BLaER1 (cell line): ENCODE data around the gene ARHGEF10L.
A peak's percentile ranks its signal among the peaks of the same experiment; 100 is the strongest.

Source experiments
- H3K27ac ChIP-seq: shearing (Covaris generic); formaldehyde crosslinking; 2 replicates; pipeline ENCODE4 v1.8.1; 2022
- H3K27me3 ChIP-seq: shearing (Covaris generic); formaldehyde crosslinking; 2 replicates; pipeline ENCODE4 v1.8.1; 2022
- H3K36me3 ChIP-seq: shearing (Covaris generic); formaldehyde crosslinking; 2 replicates; pipeline ENCODE4 v1.8.1; 2022
- H3K4me1 ChIP-seq: shearing (Covaris generic); formaldehyde crosslinking; 2 replicates; pipeline ENCODE4 v1.8.1; 2022
- H3K4me2 ChIP-seq: shearing (Covaris generic); formaldehyde crosslinking; 2 replicates; pipeline ENCODE4 v1.8.1; 2022
- H3K4me3 ChIP-seq: shearing (Covaris generic); formaldehyde crosslinking; 2 replicates; pipeline ENCODE4 v1.8.1; 2022
- H3K9ac ChIP-seq: shearing (Covaris generic); formaldehyde crosslinking; 2 replicates; pipeline ENCODE4 v1.8.1; 2022
- H3K9me3 ChIP-seq: shearing (Covaris generic); formaldehyde crosslinking; 2 replicates; pipeline ENCODE4 v1.8.1; 2022
- H4K20me1 ChIP-seq: shearing (Covaris generic); formaldehyde crosslinking; 2 replicates; pipeline ENCODE4 v1.8.1; 2022
- Cebpa-rat ChIP-seq: shearing (Covaris generic); IDR thresholded peaks from 2 replicates; pipeline ENCODE4 v1.8.1; 2022

Gene ARHGEF10L

DNA sequence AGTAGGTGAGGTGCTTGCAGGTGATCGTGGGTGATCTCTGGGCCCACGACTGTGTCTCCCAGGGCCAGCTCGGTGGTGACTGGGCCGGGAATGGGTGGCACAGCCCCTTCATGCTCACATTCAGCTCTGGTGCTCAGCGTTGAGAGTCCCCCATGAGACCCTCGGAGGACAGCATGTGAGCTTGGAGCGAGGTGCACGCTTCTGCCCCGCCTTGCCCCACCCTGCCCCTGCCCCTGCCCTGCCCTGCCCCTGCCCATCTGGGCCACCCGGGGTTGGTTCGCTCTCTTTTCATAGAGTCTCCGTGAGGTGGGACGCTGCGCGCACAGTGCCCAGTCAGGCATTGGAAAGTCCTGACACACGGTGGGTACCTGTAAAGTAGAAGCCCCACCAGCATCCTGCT lies 140.4 kb downstream of the ARHGEF10L start:
- peaks cover 87% of the 10 kb centered on the region for H3K4me1 ChIP-seq
- H3K9me3 ChIP-seq: no peaks in the 10 kb centered on the region
- H3K27me3 ChIP-seq: no peaks in the 10 kb centered on the region
- H3K4me2 ChIP-seq: no peak overlapping the region
- H4K20me1 ChIP-seq: peaks cover 11% of the 10 kb centered on the region; the same call in 1 of the 2 replicates
- TF ChIP-seq Cebpa-rat: no peak
- no peak overlapping the region for H3K9ac ChIP-seq
- H3K4me3 ChIP-seq: no peak overlapping the region
- H3K27ac ChIP-seq: no peak overlapping the region
- peaks cover 8% of the 10 kb centered on the region; the same call in 1 of the 2 replicates for H3K36me3 ChIP-seq

DNA sequence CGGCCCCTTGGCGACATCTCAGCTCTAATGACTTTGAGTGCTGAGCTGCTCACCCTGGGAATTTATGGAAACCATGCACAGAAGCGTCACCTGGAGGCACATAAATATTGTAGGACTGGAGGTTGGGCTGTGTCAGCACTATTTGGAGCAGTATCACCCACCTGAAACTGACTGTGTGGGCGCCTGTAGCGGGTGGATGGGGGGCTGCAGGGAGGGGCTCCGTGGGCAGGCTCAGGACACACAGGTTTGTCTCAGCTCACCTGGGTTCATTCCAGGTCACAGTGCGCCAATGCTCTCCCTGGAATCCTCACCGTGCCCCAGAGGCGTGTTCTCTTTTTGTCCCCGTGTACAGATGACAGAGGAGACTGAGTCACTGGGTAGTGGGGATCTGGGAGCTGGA lies 140.8 kb downstream of the ARHGEF10L start:
- Histone ChIP-seq H3K9me3 (no peaks in the 10 kb centered on the region), H4K20me1 (peaks cover 11% of the 10 kb centered on the region; the same call in 1 of the 2 replicates), H3K4me2 (no peak overlapping the region), H3K27me3 (no peaks in the 10 kb centered on the region), H3K4me3 (no peak overlapping the region), H3K27ac (no peak overlapping the region), H3K36me3 (peaks cover 8% of the 10 kb centered on the region; the same call in 1 of the 2 replicates), H3K4me1 (peaks cover 87% of the 10 kb centered on the region), H3K9ac (no peak overlapping the region)
- TF ChIP-seq Cebpa-rat: no peak

DNA sequence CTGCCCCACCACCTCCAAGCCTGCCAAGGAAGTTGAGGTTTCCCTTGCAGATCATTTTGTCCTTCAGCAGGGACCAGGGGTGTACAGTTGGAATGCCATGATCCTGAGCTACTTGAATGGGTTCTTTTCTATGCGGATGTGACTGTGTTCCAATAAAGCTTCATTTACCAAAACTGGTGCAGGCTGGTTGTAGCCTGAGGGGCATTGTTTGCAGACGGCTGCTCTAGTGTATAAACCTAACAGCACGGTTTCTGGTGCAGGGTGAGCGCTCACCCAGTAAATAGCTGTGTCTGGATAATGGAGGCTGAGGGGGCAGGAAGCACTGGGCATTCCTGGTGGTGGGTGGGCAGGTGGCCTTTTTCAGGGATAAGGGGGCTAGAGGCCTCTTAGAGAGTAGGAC lies 142.9 kb downstream of the ARHGEF10L start:
- Histone ChIP-seq H3K36me3 (peaks cover 10% of the 10 kb centered on the region; the same call in 1 of the 2 replicates), H3K4me2 (peak overlapping the region; percentile 69), H3K27ac (peak overlapping the region; percentile 51), H4K20me1 (peaks cover 11% of the 10 kb centered on the region; the same call in 1 of the 2 replicates), H3K9ac (0 out of 2 replicates have a peak overlapping the region, but pooled peaks have one; percentile 22), H3K4me1 (peaks cover 85% of the 10 kb centered on the region), H3K27me3 (no peaks in the 10 kb centered on the region), H3K9me3 (no peaks in the 10 kb centered on the region), H3K4me3 (no peak overlapping the region)
- TF ChIP-seq Cebpa-rat: no peak

DNA sequence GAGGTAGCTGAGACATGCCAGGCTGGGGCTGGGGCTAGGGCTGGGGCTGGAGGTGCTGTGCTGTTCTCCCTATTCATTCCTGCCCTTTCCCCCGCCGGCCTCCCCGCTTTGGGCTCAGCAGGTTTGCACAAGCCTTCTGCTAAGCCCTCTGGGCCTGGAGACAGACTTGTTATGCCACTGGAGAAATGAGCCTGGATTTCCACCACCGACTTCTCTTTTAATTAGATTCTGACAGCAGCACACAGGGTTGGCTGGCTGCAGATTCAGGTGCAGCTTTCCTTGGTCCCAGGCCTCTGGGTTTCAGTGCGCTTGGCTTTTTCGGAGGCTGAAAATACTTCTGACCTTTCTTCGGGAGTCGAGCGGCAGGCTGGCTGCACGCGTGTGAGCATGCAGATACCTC lies 144.1 kb downstream of the ARHGEF10L start:
- H3K36me3 ChIP-seq: peaks cover 22% of the 10 kb centered on the region; the same call in 1 of the 2 replicates
- H3K27me3 ChIP-seq: no peaks in the 10 kb centered on the region
- H3K9ac ChIP-seq: no peak overlapping the region; the same call in 1 of the 2 replicates
- H4K20me1 ChIP-seq: peaks cover 11% of the 10 kb centered on the region; the same call in 1 of the 2 replicates
- H3K27ac ChIP-seq: peak overlapping the region; percentile 51; the same call in 1 of the 2 replicates
- H3K4me3 ChIP-seq: no peak overlapping the region
- H3K9me3 ChIP-seq: no peaks in the 10 kb centered on the region
- no peak for TF ChIP-seq Cebpa-rat
- H3K4me2 ChIP-seq: peak overlapping the region; percentile 69
- peaks cover 83% of the 10 kb centered on the region for H3K4me1 ChIP-seq

GRCh38 chr1:17684810-17685209 lies 145.3 kb downstream of the ARHGEF10L start:
- Histone ChIP-seq H3K4me3 (no peak overlapping the region), H4K20me1 (peaks cover 11% of the 10 kb centered on the region; the same call in 1 of the 2 replicates), H3K27ac (peak overlapping the region; percentile 53), H3K9ac (peak overlapping the region; percentile 36; the same call in 1 of the 2 replicates), H3K27me3 (no peaks in the 10 kb centered on the region), H3K36me3 (peaks cover 22% of the 10 kb centered on the region; the same call in 1 of the 2 replicates), H3K4me2 (peak overlapping the region; percentile 69), H3K4me1 (peaks cover 76% of the 10 kb centered on the region), H3K9me3 (no peaks in the 10 kb centered on the region)
- TF ChIP-seq Cebpa-rat: no peak

DNA sequence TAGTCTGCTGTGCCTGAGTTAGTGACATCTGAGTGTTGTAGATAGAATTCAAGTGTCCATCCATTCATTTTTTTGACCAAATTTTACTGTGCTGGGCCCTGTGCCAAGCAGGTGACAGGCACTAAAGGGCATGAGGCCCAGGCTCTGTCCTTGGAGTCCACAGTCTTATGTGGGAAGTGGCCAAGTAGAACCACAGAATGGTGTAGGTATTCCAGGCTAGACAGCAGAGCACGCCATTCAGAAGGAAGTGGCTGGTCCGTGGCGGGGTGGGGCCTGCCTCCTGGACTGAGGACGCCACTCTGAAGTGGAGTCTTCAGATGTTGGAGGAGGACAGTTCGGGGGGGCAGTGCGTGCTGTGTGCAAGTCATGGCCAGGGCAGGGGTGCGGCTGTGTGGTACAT lies 146.8 kb downstream of the ARHGEF10L start:
- TF ChIP-seq Cebpa-rat: no peak
- H3K36me3 ChIP-seq: peaks cover 31% of the 10 kb centered on the region
- peaks cover 11% of the 10 kb centered on the region; the same call in 1 of the 2 replicates for H4K20me1 ChIP-seq
- no peak overlapping the region for H3K9ac ChIP-seq
- no peaks in the 10 kb centered on the region for H3K9me3 ChIP-seq
- H3K4me3 ChIP-seq: no peak overlapping the region
- H3K27ac ChIP-seq: no peak overlapping the region
- H3K4me2 ChIP-seq: peak overlapping the region; percentile 2; the same call in 1 of the 2 replicates
- H3K27me3 ChIP-seq: no peaks in the 10 kb centered on the region
- peaks cover 85% of the 10 kb centered on the region for H3K4me1 ChIP-seq

DNA sequence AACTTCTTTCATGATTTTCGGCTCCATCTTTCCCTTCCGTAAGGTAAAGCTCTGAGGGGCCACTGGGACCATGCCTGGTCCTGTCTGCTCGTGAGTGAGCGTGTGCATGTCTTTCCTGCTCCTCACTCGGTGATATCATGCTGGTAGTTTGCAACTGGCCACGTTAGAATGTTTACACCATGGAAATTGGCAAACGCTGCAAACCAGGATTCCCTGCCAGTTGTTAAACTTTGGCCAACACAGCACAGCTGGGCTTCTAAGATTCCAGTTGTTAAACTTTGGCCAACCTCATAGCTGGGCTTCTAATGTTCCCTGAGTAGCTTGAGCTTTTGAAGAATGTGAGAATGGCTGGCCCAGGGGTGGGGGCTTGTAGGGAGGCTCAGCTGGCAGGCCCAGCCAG lies 147.6 kb downstream of the ARHGEF10L start:
- Histone ChIP-seq H3K27ac (no peak overlapping the region), H3K4me1 (peaks cover 78% of the 10 kb centered on the region), H3K4me2 (peak overlapping the region; percentile 2), H3K9ac (no peak overlapping the region), H3K9me3 (no peaks in the 10 kb centered on the region), H4K20me1 (peaks cover 11% of the 10 kb centered on the region; the same call in 1 of the 2 replicates), H3K36me3 (peaks cover 33% of the 10 kb centered on the region), H3K27me3 (no peaks in the 10 kb centered on the region), H3K4me3 (no peak overlapping the region)
- TF ChIP-seq Cebpa-rat: no peak

- no peak for TF ChIP-seq Cebpa-rat
- Histone ChIP-seq H4K20me1 (peaks cover 11% of the 10 kb centered on the region; the same call in 1 of the 2 replicates), H3K27ac (0 out of 2 replicates have a peak overlapping the region, but pooled peaks have one; percentile 26), H3K36me3 (peaks cover 45% of the 10 kb centered on the region), H3K4me1 (peaks cover 67% of the 10 kb centered on the region), H3K4me2 (no peak overlapping the region), H3K9ac (no peak overlapping the region), H3K27me3 (no peaks in the 10 kb centered on the region), H3K9me3 (no peaks in the 10 kb centered on the region), H3K4me3 (no peak overlapping the region)
These were observed 148.8 kb downstream of the ARHGEF10L start for GRCh38 chr1:17688217-17688810.

DNA sequence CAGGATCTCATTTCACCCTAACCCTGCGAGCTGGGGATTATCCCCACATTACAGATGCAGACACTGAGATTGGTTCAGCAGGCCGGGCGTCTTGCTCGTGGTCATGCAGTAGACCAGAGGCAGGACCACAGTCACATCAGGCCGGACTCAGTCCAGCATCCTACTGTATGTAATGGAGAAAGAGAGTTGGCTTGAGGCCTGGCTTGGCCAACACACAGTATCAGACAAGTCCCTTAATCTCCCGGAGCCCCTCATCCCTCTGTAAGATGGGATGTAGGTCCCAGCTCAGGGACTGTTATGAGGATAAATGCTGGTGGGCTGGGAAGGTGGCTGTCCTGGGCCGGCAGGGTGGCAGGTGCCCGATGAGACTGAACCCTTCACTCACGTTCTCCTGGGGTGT lies 149.5 kb downstream of the ARHGEF10L start:
- H3K9ac ChIP-seq: no peak overlapping the region
- no peak overlapping the region for H3K4me2 ChIP-seq
- no peak for TF ChIP-seq Cebpa-rat
- H3K9me3 ChIP-seq: no peaks in the 10 kb centered on the region
- H4K20me1 ChIP-seq: peaks cover 9% of the 10 kb centered on the region; the same call in 1 of the 2 replicates
- peaks cover 52% of the 10 kb centered on the region for H3K36me3 ChIP-seq
- H3K27me3 ChIP-seq: no peaks in the 10 kb centered on the region
- no peak overlapping the region for H3K4me3 ChIP-seq
- H3K4me1 ChIP-seq: peaks cover 60% of the 10 kb centered on the region
- no peak overlapping the region for H3K27ac ChIP-seq

- Histone ChIP-seq H3K4me1 (peaks cover 42% of the 10 kb centered on the region), H3K9me3 (no peaks in the 10 kb centered on the region), H3K27ac (peak overlapping the region; percentile 65), H3K27me3 (no peaks in the 10 kb centered on the region), H3K4me3 (no peak overlapping the region), H3K36me3 (peaks cover 57% of the 10 kb centered on the region), H4K20me1 (no peaks in the 10 kb centered on the region), H3K9ac (no peak overlapping the region), H3K4me2 (peak overlapping the region; percentile 63)
- TF ChIP-seq Cebpa-rat: no peak
These were observed 151.6 kb downstream of the ARHGEF10L start for GRCh38 chr1:17690906-17691634.
